Mucosa of stomach (tissue), 1 donor: ENCODE measurements around the gene KCNK15.

Experiments used
- H3K27me3 ChIP-seq: one replicate; pipeline ENCODE4 v1.7.0; 2013; ENCODE audit warnings: mild to moderate bottlenecking, low read length; ENCODE audit not compliant: control insufficient read depth, insufficient read depth
- H3K36me3 ChIP-seq: one replicate; pipeline ENCODE4 v1.7.0; 2013; ENCODE audit warnings: low read length; ENCODE audit not compliant: control insufficient read depth, insufficient read depth
- H3K4me1 ChIP-seq: one replicate; pipeline ENCODE4 v1.7.0; 2013; ENCODE audit warnings: mild to moderate bottlenecking, low read length; ENCODE audit not compliant: control insufficient read depth, insufficient read depth
- H3K4me3 ChIP-seq: one replicate; pipeline ENCODE4 v1.7.0; 2013; ENCODE audit warnings: low read length
- H3K9ac ChIP-seq: one replicate; pipeline ENCODE4 v1.7.0; 2013; ENCODE audit warnings: mild to moderate bottlenecking, low read length, moderate library complexity
- H3K9me3 ChIP-seq: one replicate; pipeline ENCODE4 v1.7.0; 2013; ENCODE audit warnings: mild to moderate bottlenecking, low read length, moderate library complexity; ENCODE audit not compliant: control insufficient read depth
- donor health status: Pancreatic carcinoma.

The KCNK15 gene

GRCh38 chr20:44705364-44706094 lies 40.1 kb upstream of the KCNK15 start:
- Histone ChIP-seq H3K9ac (no peak overlapping the region), H3K36me3 (no peaks in the 10 kb centered on the region), H3K4me3 (no peak overlapping the region), H3K4me1 (peaks cover 13% of the 10 kb centered on the region), H3K27me3 (peaks cover 3% of the 10 kb centered on the region), H3K9me3 (no peaks in the 10 kb centered on the region)

GRCh38 chr20:44706301-44707017 lies 39.2 kb upstream of the KCNK15 start:
- H3K9ac ChIP-seq = no peak overlapping the region
- peaks cover 13% of the 10 kb centered on the region for H3K4me1 ChIP-seq
- H3K9me3 ChIP-seq = no peaks in the 10 kb centered on the region
- H3K36me3 ChIP-seq = no peaks in the 10 kb centered on the region
- peaks cover 3% of the 10 kb centered on the region for H3K27me3 ChIP-seq
- H3K4me3 ChIP-seq = no peak overlapping the region

- Histone ChIP-seq H3K9me3 (no peaks in the 10 kb centered on the region), H3K9ac (no peak overlapping the region), H3K4me3 (no peak overlapping the region), H3K27me3 (peaks cover 3% of the 10 kb centered on the region), H3K36me3 (no peaks in the 10 kb centered on the region), H3K4me1 (peaks cover 13% of the 10 kb centered on the region)
Measured at GRCh38 chr20:44707018-44707579, 38.6 kb upstream of the KCNK15 start.

DNA sequence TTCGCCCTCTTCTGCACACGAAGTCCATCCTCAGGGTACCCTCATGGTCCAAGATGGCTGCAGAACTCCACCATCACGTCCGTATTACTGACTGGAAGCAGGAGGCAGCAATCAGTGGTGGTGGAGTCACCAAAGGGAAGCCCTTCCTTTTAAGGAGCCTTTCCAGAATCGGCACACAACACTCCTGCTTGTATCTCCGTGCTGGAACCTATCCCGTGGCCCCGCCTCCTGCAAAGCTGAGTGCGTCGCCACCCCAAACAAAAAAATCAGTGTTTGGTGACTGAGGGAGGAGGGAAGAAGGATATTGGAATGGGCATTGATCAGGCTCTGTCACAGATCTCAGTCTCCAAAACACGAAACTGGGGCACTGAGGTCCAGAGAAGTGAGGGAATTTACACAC lies 36.3 kb upstream of the KCNK15 start:
- H3K4me1 ChIP-seq = peaks cover 10% of the 10 kb centered on the region
- H3K9ac ChIP-seq = no peak overlapping the region
- no peaks in the 10 kb centered on the region for H3K9me3 ChIP-seq
- no peaks in the 10 kb centered on the region for H3K27me3 ChIP-seq
- no peaks in the 10 kb centered on the region for H3K36me3 ChIP-seq
- no peak overlapping the region for H3K4me3 ChIP-seq

DNA sequence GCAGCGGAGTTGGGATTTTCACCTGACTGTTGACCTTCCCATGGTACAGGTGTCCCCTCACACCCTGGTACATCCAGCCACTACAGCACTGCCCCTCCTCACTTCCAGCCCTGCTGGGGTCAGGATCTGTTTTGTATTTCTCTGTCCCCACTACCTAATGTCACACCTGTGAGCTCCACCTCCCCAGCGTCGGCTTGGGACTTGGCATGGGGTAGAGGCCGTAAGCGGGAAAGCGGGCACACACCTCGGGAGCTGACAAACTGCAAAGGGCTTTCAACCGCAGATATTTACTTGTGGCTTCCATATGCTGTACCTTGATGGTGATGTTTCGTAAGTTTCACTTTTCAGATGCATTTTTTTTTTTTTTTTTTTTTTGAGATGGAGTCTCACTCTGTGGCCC lies 35.9 kb upstream of the KCNK15 start:
- Histone ChIP-seq H3K36me3 (no peaks in the 10 kb centered on the region), H3K9ac (no peak overlapping the region), H3K27me3 (no peaks in the 10 kb centered on the region), H3K4me3 (no peak overlapping the region), H3K9me3 (no peaks in the 10 kb centered on the region), H3K4me1 (peaks cover 14% of the 10 kb centered on the region)

DNA sequence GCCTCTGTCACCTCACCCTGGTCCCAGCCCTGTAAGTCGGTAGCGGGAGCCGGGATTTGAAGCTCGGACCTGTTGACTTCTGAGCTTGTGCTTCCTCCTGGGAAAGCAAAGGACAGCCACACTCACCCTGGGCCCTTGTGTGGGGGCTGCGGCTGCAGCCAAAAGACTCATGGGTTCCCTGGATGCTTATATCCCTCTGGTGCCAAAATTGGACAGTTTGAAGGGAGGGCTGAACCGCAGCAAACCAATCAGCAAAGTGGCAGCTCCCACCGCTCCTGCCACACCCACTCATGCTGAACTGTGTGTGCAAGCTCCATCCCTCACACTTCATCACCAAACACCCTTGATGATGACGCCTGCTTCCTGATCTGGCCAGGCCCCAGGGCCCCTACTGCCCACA lies 34.4 kb upstream of the KCNK15 start:
- peaks cover under 1% of the 10 kb centered on the region for H3K27me3 ChIP-seq
- H3K36me3 ChIP-seq = no peaks in the 10 kb centered on the region
- H3K9ac ChIP-seq = no peak overlapping the region
- H3K9me3 ChIP-seq = no peaks in the 10 kb centered on the region
- peaks cover 28% of the 10 kb centered on the region for H3K4me1 ChIP-seq
- no peak overlapping the region for H3K4me3 ChIP-seq

DNA sequence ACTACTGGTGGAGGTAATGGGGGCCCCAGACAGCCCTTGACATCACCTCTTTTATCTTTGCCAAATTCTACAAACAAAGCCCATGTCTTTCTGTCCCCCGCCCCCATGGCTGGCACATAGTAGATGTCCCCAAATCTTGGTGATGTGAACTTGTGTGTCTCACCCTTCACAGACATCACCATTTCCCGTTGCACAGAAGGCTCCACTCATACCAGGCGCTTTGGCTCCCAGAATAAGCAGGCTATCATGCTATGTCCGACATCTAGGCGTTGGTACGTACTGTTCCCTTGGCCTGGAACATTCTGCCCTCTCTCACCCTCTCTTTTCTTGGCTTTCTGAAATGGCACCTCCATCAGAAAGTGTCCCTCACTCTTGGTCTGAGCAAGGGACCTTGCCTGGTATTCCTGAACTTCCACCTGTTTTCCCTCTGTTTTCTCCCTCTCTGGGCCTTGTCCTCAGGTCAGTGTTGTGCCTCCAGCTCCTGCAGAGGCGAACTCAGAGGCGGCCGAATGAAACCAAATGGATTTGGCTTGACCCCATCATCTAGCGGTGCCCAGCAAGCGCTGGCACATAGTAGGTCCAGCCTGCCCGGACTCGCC lies 31.5 kb upstream of the KCNK15 start:
- H3K9ac ChIP-seq = no peak overlapping the region
- H3K36me3 ChIP-seq = no peaks in the 10 kb centered on the region
- no peaks in the 10 kb centered on the region for H3K9me3 ChIP-seq
- no peak overlapping the region for H3K4me3 ChIP-seq
- H3K27me3 ChIP-seq = peaks cover 3% of the 10 kb centered on the region
- H3K4me1 ChIP-seq = peaks cover 30% of the 10 kb centered on the region

DNA sequence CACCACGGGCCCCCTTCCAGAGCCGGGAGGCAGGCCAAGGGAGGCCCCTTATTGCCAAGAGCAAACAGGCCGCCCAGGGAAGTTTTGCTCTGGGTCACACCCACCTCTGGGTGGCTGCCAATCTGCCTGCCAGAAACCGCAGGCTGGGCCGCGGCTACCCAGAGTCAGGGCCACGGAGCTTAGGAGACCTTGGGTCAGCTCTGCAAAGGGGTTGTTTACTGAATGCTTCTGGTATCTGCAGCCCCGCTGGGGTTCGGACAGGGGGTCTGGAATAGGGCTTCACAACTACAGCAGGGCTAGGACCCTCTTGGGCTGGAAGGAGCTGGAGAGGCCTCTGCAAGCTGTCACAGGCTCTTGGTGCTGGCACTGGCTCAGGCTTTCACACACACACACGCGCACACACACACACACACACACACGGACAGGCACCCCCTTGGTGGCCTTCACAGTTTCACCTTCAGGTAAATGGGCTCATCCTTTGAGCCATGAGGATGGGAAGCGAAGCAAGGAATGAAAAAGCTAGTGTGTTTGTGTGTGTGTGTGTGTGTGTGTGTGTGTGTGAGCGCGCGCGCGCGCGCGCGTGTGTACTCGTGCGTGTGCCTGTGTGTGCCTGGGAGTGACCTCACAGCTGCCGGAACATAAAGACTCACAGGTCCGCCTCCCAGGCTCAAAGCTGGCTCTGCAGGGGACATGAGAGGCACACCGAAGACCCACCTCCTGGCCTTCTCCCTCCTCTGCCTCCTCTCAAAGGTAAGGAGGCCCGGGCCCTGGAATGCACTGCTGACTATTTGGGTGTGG lies 30.8 kb upstream of the KCNK15 start, which contains the start of gene CCN5:
Gene CCN5 (plus strand): TSS at position 669 of the 798 bp plus-strand sequence. CDS start 22 bp downstream, at position 691.
- Histone ChIP-seq H3K36me3 (no peaks in the 10 kb centered on the region), H3K4me3 (no peak within 1 kb of the TSS), H3K4me1 (peaks cover 25% of the 10 kb centered on the region), H3K9ac (no peak within 1 kb of the TSS), H3K27me3 (peaks cover 3% of the 10 kb centered on the region), H3K9me3 (no peaks in the 10 kb centered on the region)

GRCh38 chr20:44715499-44716308 lies 30.0 kb upstream of the KCNK15 start:
- no peak overlapping the region for H3K4me3 ChIP-seq
- H3K36me3 ChIP-seq = no peaks in the 10 kb centered on the region
- H3K4me1 ChIP-seq = peaks cover 26% of the 10 kb centered on the region
- no peak overlapping the region for H3K9ac ChIP-seq
- H3K27me3 ChIP-seq = peaks cover 3% of the 10 kb centered on the region
- no peaks in the 10 kb centered on the region for H3K9me3 ChIP-seq

DNA sequence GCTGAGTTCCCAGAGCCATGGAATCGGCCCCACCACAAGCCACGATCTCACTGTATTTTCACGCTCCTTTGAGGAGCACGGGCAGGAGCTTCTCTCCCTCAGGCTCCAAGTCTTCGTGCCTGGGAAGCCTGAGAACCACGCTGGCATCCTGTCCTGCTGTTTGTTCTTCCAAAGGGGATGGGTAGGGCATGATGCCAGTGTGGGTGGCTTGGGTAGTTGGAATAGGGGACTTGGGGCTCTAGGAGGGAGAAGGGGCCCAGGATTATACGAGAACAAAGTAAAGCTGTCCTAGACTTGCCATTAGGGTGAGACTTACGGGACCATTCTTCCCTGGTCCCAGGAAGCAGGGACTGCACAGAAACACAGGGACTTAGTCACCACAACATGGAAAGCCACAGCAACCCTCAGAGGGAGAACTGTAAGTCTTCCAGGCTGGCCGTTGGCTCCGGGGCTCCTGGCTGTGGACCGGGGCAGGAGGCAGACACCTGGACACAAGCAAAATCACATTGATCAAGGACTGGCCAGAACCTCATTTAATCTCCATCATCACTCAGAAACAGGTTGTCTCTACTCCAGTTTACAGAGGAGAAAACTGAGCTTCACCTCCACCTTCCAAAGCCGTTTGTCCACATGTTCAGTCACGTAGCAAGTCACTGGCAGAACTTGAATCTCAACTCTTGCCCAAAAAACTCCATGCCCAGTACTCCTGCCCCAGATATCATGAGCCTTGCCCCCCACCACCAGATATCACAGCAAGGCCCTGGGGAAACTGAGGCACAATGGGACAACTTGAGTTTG lies 29.2 kb upstream of the KCNK15 start:
- H3K27me3 ChIP-seq = peaks cover 3% of the 10 kb centered on the region
- H3K9me3 ChIP-seq = no peaks in the 10 kb centered on the region
- H3K9ac ChIP-seq = no peak overlapping the region
- H3K4me1 ChIP-seq = peaks cover 28% of the 10 kb centered on the region
- no peak overlapping the region for H3K4me3 ChIP-seq
- H3K36me3 ChIP-seq = no peaks in the 10 kb centered on the region
